ENCODE measurements around the gene ZNF124. TPM values are rescaled to one million over a fixed set of nuclear protein-coding genes. Genes with fewer than 3 reads are reported as not detected.

Gene ZNF124
- total and polyA plus RNA-seq, 4 donors, result 2.1 to 55.1 (median 10.9) TPM

GRCh38 chr1:247114351-247115140, 57.3 kb downstream of the ZNF124 start:
- 92 to 94% methylated on average over 13 of the region's 13 CpGs for WGBS, 2 donors
- Histone ChIP-seq H3K4me3 (no peak overlapping the region), H3K9ac (ENCODE audit: insufficient read depth in 1 of 2, low read length in 2 of 2) (no peak overlapping the region), H3K27me3 (ENCODE audit: control insufficient read depth in 3 of 3, insufficient read depth in 3 of 3, low read length in 2 of 3) (no peaks in the 10 kb centered on the region), H3K36me3 (ENCODE audit: control insufficient read depth in 4 of 4, insufficient read depth in 4 of 4, low read length in 4 of 4) (no peaks in the 10 kb centered on the region), H3K4me1 (ENCODE audit: control insufficient read depth in 5 of 5, insufficient read depth in 5 of 5, low read length in 5 of 5) (peaks cover 0 to 11% (median 4%) of the 10 kb centered on the region in 5 donors), H3K27ac (ENCODE audit: low read depth in 1 of 2, low read length in 1 of 2) (no peak overlapping the region), H3K9me3 (ENCODE audit: control insufficient read depth in 4 of 4, insufficient read depth in 3 of 4, low read length in 3 of 4) (peaks cover 0 to 1% (median 0%) of the 10 kb centered on the region in 4 donors)
- no peak for TF ChIP-seq CTCF (IDR thresholded peaks at IDR 0.05; ENCODE audit: control extremely low read depth, extremely low read depth)
- DNase-seq (no peak), ATAC-seq (ENCODE audit: insufficient read depth, low FRiP score) (no peak)

- 87 to 92% methylated on average over 5 of the region's 5 CpGs for WGBS, 2 donors
- TF ChIP-seq CTCF (IDR thresholded peaks at IDR 0.05; ENCODE audit: control extremely low read depth, extremely low read depth), result no peak
- Histone ChIP-seq H3K27ac (ENCODE audit: low read depth in 1 of 2, low read length in 1 of 2) (no peak overlapping the region), H3K9me3 (ENCODE audit: control insufficient read depth in 4 of 4, insufficient read depth in 3 of 4, low read length in 3 of 4) (peaks cover 0 to 1% (median 0%) of the 10 kb centered on the region in 4 donors), H3K27me3 (ENCODE audit: control insufficient read depth in 3 of 3, insufficient read depth in 3 of 3, low read length in 2 of 3) (no peaks in the 10 kb centered on the region), H3K4me3 (no peak overlapping the region), H3K4me1 (ENCODE audit: control insufficient read depth in 5 of 5, insufficient read depth in 5 of 5, low read length in 5 of 5) (peaks cover 0 to 11% (median 4%) of the 10 kb centered on the region in 5 donors), H3K36me3 (ENCODE audit: control insufficient read depth in 4 of 4, insufficient read depth in 4 of 4, low read length in 4 of 4) (no peaks in the 10 kb centered on the region), H3K9ac (ENCODE audit: insufficient read depth in 1 of 2, low read length in 2 of 2) (no peak overlapping the region)
- DNase-seq (no peak), ATAC-seq (ENCODE audit: insufficient read depth, low FRiP score) (no peak)
These were observed 58.0 kb downstream of the ZNF124 start for GRCh38 chr1:247113733-247114271.

- Histone ChIP-seq H3K9me3 (ENCODE audit: control insufficient read depth in 4 of 4, insufficient read depth in 3 of 4, low read length in 3 of 4) (peaks cover 0 to 1% (median 0%) of the 10 kb centered on the region in 4 donors), H3K4me1 (ENCODE audit: control insufficient read depth in 5 of 5, insufficient read depth in 5 of 5, low read length in 5 of 5) (peaks cover 0 to 11% (median 4%) of the 10 kb centered on the region in 5 donors), H3K27me3 (ENCODE audit: control insufficient read depth in 3 of 3, insufficient read depth in 3 of 3, low read length in 2 of 3) (no peaks in the 10 kb centered on the region), H3K4me3 (no peak overlapping the region), H3K9ac (ENCODE audit: insufficient read depth in 1 of 2, low read length in 2 of 2) (no peak overlapping the region), H3K27ac (ENCODE audit: low read depth in 1 of 2, low read length in 1 of 2) (no peak overlapping the region), H3K36me3 (ENCODE audit: control insufficient read depth in 4 of 4, insufficient read depth in 4 of 4, low read length in 4 of 4) (no peaks in the 10 kb centered on the region)
- DNase-seq (peak in 1 of 3 donors; percentile 5), ATAC-seq (ENCODE audit: insufficient read depth, low FRiP score) (no peak)
- no peak for TF ChIP-seq CTCF (IDR thresholded peaks at IDR 0.05; ENCODE audit: control extremely low read depth, extremely low read depth)
- 67 to 82% methylated on average over 5 of the region's 5 CpGs for WGBS, 2 donors
These were observed 58.7 kb downstream of the ZNF124 start for GRCh38 chr1:247113094-247113497.

Measured in lung (tissue), 12 donors.